Stimulated activated CD4-positive, alpha-beta T cell treated with anti-CD3 and anti-CD28 coated beads, TNF-alpha, amount 100 ng/mL, for 1 hour (primary cell): ENCODE measurements around the gene ANO10.
"Not testable (repeated sequence)": the region's sequence is repeated elsewhere in the genome, so short reads cannot be mapped to it uniquely, and the experiment has no call there.

Experiments used
- DNase-seq, 3 donors: peaks; one replicate each; pipeline ENCODE4 v3.0.0-alpha.2; 2020; ENCODE audit warnings: low read depth in 3 of 3, low spot score in 1 of 3

Gene ANO10

GRCh38 chr3:43378066-43378935 is 243.5 kb downstream of the ANO10 start:
- peak; percentile 45 to 59 (median 54) for DNase-seq

- DNase-seq, result no peak
These were observed 248.3 kb downstream of the ANO10 start for GRCh38 chr3:43373560-43373928.

- no peak for DNase-seq
These were observed 248.8 kb downstream of the ANO10 start for GRCh38 chr3:43372809-43373559.

- no peak for DNase-seq
These were observed 249.6 kb downstream of the ANO10 start for GRCh38 chr3:43372007-43372740.

GRCh38 chr3:43371494-43371893 is 250.3 kb downstream of the ANO10 start:
- DNase-seq, result no peak

- DNase-seq, result no peak
These were observed 251.4 kb downstream of the ANO10 start for GRCh38 chr3:43370293-43370980.

GRCh38 chr3:43369404-43370292 is 252.2 kb downstream of the ANO10 start:
- no peak for DNase-seq

GRCh38 chr3:43366885-43367284 is 254.9 kb downstream of the ANO10 start:
- no peak for DNase-seq

GRCh38 chr3:43366481-43366880 is 255.3 kb downstream of the ANO10 start:
- no peak for DNase-seq

- DNase-seq, result no peak
These were observed 256.1 kb downstream of the ANO10 start for GRCh38 chr3:43365601-43366305.

- DNase-seq, result no peak
These were observed 256.9 kb downstream of the ANO10 start for GRCh38 chr3:43364926-43365325.

- no peak for DNase-seq
These were observed 257.3 kb downstream of the ANO10 start for GRCh38 chr3:43364494-43364893.

- no peak for DNase-seq
These were observed 258.1 kb downstream of the ANO10 start for GRCh38 chr3:43363621-43364266.

- DNase-seq, result no peak
These were observed 258.9 kb downstream of the ANO10 start for GRCh38 chr3:43362961-43363360.

- DNase-seq, result no peak
These were observed 259.6 kb downstream of the ANO10 start for GRCh38 chr3:43362183-43362582.

- DNase-seq, result no peak
These were observed 260.7 kb downstream of the ANO10 start for GRCh38 chr3:43361077-43361476.

GRCh38 chr3:43356033-43356432 is 265.8 kb downstream of the ANO10 start:
- not testable (repeated sequence) for DNase-seq

- no peak for DNase-seq
These were observed 267.7 kb downstream of the ANO10 start for GRCh38 chr3:43353923-43354670.
